GM12878 (cell line): Measurements from ENCODE around the gene GPC2. TPM values are rescaled to one million over a fixed set of nuclear protein-coding genes. Genes with fewer than 3 reads are reported as not detected.

ENCODE experiments used
- ATF7 ChIP-seq: fragments of 450-650 bp; IDR thresholded peaks from 2 replicates; pipeline ENCODE4 v1.6.1; 2016; ENCODE audit warnings: low read depth, mild to moderate bottlenecking
- BACH1 ChIP-seq: fragments of 450-650 bp; IDR thresholded peaks from 2 replicates; pipeline ENCODE4 v1.6.1; 2017; ENCODE audit warnings: mild to moderate bottlenecking, borderline replicate concordance
- BMI1 ChIP-seq: fragments of 450-650 bp; IDR thresholded peaks from 2 replicates; pipeline ENCODE4 v1.6.1; 2016; ENCODE audit warnings: mild to moderate bottlenecking, moderate library complexity, borderline replicate concordance
- CEBPB ChIP-seq, 2 experiments: fragments of 150-350 bp in 1 of 2; IDR thresholded peaks; 2 replicates each; pipeline ENCODE4 v1.6.1; 2012 to 2014; ENCODE audit warnings: low read depth in 2 of 2, low read length in 2 of 2, borderline replicate concordance in 1 of 2, inconsistent platforms in 1 of 2
- EED ChIP-seq: sonication (generic); IDR thresholded peaks from 2 replicates; pipeline ENCODE4 v1.6.1; 2016; ENCODE audit warnings: antibody characterized with exemption, low read depth
- IKZF1 ChIP-seq: fragments of 450-650 bp; conservative IDR thresholded peaks from 2 replicates; pipeline ENCODE4 v1.6.1; 2017; ENCODE audit warnings: antibody characterized with exemption, mild to moderate bottlenecking
- JUND ChIP-seq: IDR thresholded peaks from 2 replicates; pipeline ENCODE4 v1.6.1; 2012; ENCODE audit warnings: low read depth, mild to moderate bottlenecking, low read length, improper control_type of control experiment, moderate library complexity
- KLF5 ChIP-seq: fragments of 450-650 bp; IDR thresholded peaks from 2 replicates; pipeline ENCODE4 v1.6.1; 2014; ENCODE audit warnings: mild to moderate bottlenecking; ENCODE audit not compliant: partially characterized antibody
- MTA2 ChIP-seq: fragments of 450-650 bp; IDR thresholded peaks from 2 replicates; pipeline ENCODE4 v1.6.1; 2016; ENCODE audit warnings: low read depth, mild to moderate bottlenecking, moderate library complexity
- MYC ChIP-seq: IDR thresholded peaks from 2 replicates; pipeline ENCODE4 v1.6.1; 2011; ENCODE audit warnings: mild to moderate bottlenecking, low read length, moderate library complexity, inconsistent platforms; ENCODE audit not compliant: insufficient read depth, insufficient replicate concordance, insufficient read length, severe bottlenecking
- NR2F1 ChIP-seq: fragments of 450-650 bp; conservative IDR thresholded peaks from 2 replicates; pipeline ENCODE4 v1.6.1; 2017; ENCODE audit warnings: mild to moderate bottlenecking
- PAX5 ChIP-seq: IDR thresholded peaks from 2 replicates; pipeline ENCODE4 v1.6.1; 2011; ENCODE audit warnings: low read depth, low read length, borderline replicate concordance
- POU2F2 ChIP-seq: IDR thresholded peaks from 3 replicates; pipeline ENCODE4 v1.6.1; 2011; ENCODE audit warnings: low read depth, mild to moderate bottlenecking, low read length, borderline replicate concordance
- RCOR1 ChIP-seq: conservative IDR thresholded peaks from 2 replicates; pipeline ENCODE4 v1.6.1; 2012; ENCODE audit warnings: low read depth, low read length, improper control_type of control experiment
- SIN3A ChIP-seq: IDR thresholded peaks from 2 replicates; pipeline ENCODE4 v1.6.1; 2012; ENCODE audit warnings: low read depth, low read length, improper control_type of control experiment
- SP1 ChIP-seq: IDR thresholded peaks from one replicate; pipeline ENCODE4 v1.6.1; 2011; ENCODE audit warnings: low read depth, low read length
- SRF ChIP-seq, 2 experiments: IDR thresholded peaks; 2 replicates each; pipeline ENCODE4 v1.6.1; 2011; ENCODE audit warnings: low read depth in 2 of 2, low read length in 2 of 2, mild to moderate bottlenecking in 1 of 2, moderate library complexity in 1 of 2
- STAT1 ChIP-seq: fragments of 450-650 bp; conservative IDR thresholded peaks from 2 replicates; pipeline ENCODE4 v1.6.1; 2014; ENCODE audit warnings: antibody characterized with exemption, mild to moderate bottlenecking
- SUPT20H ChIP-seq: IDR thresholded peaks from 2 replicates; pipeline ENCODE4 v1.6.1; 2011; ENCODE audit warnings: low read depth, mild to moderate bottlenecking, low read length, moderate library complexity, borderline replicate concordance; ENCODE audit not compliant: control insufficient read depth
- TARDBP ChIP-seq: IDR thresholded peaks from 2 replicates; pipeline ENCODE4 v1.6.1; 2016; ENCODE audit warnings: borderline replicate concordance
- TBL1XR1 ChIP-seq: IDR thresholded peaks from 2 replicates; pipeline ENCODE4 v1.6.1; 2012; ENCODE audit warnings: low read depth, low read length, improper control_type of control experiment
- ZNF207 ChIP-seq: fragments of 450-650 bp; IDR thresholded peaks from 2 replicates; pipeline ENCODE4 v1.6.1; 2014; ENCODE audit warnings: antibody characterized with exemption, mild to moderate bottlenecking, borderline replicate concordance
- ZNF24 ChIP-seq: fragments of 450-650 bp; IDR thresholded peaks from 2 replicates; pipeline ENCODE4 v1.6.1; 2017; ENCODE audit warnings: antibody characterized with exemption, mild to moderate bottlenecking
- ZSCAN29 ChIP-seq: fragments of 450-650 bp; IDR thresholded peaks from 2 replicates; pipeline ENCODE4 v1.6.1; 2017; ENCODE audit warnings: mild to moderate bottlenecking, moderate library complexity
- polyA plus RNA-seq, 11 experiments: library from polyadenylated mRNA; depleted of rRNA in 4 of 11; unstranded in 6 of 11; stranded (reverse) in 5 of 11; fragments of >200 nt; fragmentation: Nextera tagmentation in 4 of 11; fragmentation: Illumina TruSeq in 1 of 11; extraction: Ambion mirVana in 4 of 11; extraction: Trizol in 1 of 11; gene quantifications; 1 replicate in 1 of 11; 2 replicates in 10 of 11; pipeline versions ENCODE4 v1.2.1 to v1.2.3, GENCODE V29; 2011 to 2016; ENCODE audit warnings: inconsistent platforms in 2 of 11, missing spikeins in 2 of 11, low read depth in 1 of 11
- total RNA-seq, 4 experiments: library from RNA; depleted of rRNA in 3 of 4; stranded (reverse); fragments of >200 nt in 3 of 4; fragmentation: Illumina TruSeq in 1 of 4; extraction: Trizol in 1 of 4; gene quantifications; 2 replicates each; pipeline versions ENCODE4 v1.2.1 to v1.2.3, GENCODE V29; 2013 to 2021
- TF ChIP-seq, protein P1 (sequence below): IDR thresholded peaks from 2 replicates; pipeline ENCODE4 v1.6.1; 2012; ENCODE audit warnings: improper control_type of control experiment, low read depth, low read length; ENCODE audit not compliant: insufficient replicate concordance
- TF ChIP-seq, protein P2 (sequence below): IDR thresholded peaks from 2 replicates; pipeline ENCODE4 v1.6.1; 2011; ENCODE audit warnings: borderline replicate concordance, low read depth, mild to moderate bottlenecking, moderate library complexity, low read length; ENCODE audit not compliant: insufficient read depth, poor library complexity, severe bottlenecking

The GPC2 gene
- total and polyA plus RNA-seq, 10 of the 15 experiments (the other 5 are each of a cell fraction or from before 2014, with no cell fraction given), result 0.19 to 6.3 (median 0.77) TPM

DNA sequence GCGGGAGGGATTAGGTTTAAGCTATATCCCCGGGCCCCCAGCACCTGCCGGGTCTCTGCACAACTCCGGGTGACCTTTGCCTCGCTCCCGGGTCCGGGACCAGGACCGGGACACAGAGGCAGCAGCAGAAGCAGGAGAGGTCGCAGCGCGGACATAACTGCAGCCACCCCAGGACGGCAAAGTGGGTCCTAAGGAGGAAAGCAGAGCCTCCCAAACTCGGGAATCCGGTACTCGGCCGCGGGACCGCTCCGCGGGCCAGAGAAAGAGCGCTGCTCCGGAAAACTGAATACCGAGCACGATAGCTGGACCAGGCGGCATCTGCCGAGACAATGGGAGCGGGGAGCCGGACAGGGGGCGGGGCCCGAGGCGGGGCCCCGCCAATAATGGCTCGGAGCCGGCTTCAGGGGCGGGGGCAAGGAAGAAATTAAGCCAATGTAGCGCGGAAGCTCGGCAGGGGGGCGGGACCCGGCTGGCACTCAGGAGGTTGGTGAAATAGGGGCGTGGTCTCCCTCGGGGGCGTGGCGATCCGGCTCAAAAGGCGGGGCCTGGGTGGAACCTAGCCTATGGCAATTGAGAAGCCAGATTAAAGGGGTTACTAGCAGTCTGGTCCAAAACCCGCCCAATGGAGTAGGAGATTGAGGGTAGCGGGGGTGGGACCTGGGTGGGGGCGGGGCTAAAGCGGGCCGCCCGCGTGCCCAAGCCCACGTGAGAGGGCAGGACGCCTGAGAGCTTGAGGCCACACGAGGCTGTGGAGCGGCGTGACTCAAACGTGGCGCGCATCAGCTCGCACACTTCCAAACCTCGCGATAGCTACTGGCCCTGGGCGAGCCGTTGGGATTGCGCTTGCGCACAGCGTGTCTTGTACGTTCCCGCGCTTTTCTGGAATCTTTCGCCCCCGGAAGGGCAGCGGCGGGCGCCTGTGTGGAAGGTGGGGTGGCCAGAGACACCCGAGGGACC is at the start of gene GPC2, which contains the start of gene STAG3 (continued):
- no peak for TF ChIP-seq SIN3A
- no peak for TF ChIP-seq POU2F2
- no peak for TF ChIP-seq ATF7
- TF ChIP-seq JUND, result no peak
- TF ChIP-seq MYC, result no peak
- no peak for TF ChIP-seq ZNF207
- TF ChIP-seq MTA2, result no peak
- TF ChIP-seq NR2F1, result no peak
- no peak for TF ChIP-seq BACH1
- TF ChIP-seq SUPT20H, result no peak
- TF ChIP-seq ZSCAN29, result no peak
- TF ChIP-seq PAX5, result no peak
- no peak for TF ChIP-seq BMI1
- TF ChIP-seq SRF (IDR thresholded peaks at IDR 0.05; ENCODE audit: low read depth in 2 of 2, low read length in 2 of 2), result no peak
- no peak for TF ChIP-seq EED
- no peak for TF ChIP-seq KLF5
- TF ChIP-seq TARDBP, result 0 out of 2 replicates have a peak, but pooled peaks have one; percentile 61
- TF ChIP-seq RCOR1, result no peak
- no peak for TF ChIP-seq CEBPB (IDR thresholded peaks at IDR 0.05; ENCODE audit: borderline replicate concordance in 1 of 2, low read depth in 2 of 2, low read length in 2 of 2)
- TF ChIP-seq SP1, result peak; percentile 54
- TF ChIP-seq, protein P1, sequence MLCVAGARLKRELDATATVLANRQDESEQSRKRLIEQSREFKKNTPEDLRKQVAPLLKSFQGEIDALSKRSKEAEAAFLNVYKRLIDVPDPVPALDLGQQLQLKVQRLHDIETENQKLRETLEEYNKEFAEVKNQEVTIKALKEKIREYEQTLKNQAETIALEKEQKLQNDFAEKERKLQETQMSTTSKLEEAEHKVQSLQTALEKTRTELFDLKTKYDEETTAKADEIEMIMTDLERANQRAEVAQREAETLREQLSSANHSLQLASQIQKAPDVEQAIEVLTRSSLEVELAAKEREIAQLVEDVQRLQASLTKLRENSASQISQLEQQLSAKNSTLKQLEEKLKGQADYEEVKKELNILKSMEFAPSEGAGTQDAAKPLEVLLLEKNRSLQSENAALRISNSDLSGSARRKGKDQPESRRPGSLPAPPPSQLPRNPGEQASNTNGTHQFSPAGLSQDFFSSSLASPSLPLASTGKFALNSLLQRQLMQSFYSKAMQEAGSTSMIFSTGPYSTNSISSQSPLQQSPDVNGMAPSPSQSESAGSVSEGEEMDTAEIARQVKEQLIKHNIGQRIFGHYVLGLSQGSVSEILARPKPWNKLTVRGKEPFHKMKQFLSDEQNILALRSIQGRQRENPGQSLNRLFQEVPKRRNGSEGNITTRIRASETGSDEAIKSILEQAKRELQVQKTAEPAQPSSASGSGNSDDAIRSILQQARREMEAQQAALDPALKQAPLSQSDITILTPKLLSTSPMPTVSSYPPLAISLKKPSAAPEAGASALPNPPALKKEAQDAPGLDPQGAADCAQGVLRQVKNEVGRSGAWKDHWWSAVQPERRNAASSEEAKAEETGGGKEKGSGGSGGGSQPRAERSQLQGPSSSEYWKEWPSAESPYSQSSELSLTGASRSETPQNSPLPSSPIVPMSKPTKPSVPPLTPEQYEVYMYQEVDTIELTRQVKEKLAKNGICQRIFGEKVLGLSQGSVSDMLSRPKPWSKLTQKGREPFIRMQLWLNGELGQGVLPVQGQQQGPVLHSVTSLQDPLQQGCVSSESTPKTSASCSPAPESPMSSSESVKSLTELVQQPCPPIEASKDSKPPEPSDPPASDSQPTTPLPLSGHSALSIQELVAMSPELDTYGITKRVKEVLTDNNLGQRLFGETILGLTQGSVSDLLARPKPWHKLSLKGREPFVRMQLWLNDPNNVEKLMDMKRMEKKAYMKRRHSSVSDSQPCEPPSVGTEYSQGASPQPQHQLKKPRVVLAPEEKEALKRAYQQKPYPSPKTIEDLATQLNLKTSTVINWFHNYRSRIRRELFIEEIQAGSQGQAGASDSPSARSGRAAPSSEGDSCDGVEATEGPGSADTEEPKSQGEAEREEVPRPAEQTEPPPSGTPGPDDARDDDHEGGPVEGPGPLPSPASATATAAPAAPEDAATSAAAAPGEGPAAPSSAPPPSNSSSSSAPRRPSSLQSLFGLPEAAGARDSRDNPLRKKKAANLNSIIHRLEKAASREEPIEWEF, result no peak
- no peak for TF ChIP-seq ZNF24
- TF ChIP-seq, protein P2, sequence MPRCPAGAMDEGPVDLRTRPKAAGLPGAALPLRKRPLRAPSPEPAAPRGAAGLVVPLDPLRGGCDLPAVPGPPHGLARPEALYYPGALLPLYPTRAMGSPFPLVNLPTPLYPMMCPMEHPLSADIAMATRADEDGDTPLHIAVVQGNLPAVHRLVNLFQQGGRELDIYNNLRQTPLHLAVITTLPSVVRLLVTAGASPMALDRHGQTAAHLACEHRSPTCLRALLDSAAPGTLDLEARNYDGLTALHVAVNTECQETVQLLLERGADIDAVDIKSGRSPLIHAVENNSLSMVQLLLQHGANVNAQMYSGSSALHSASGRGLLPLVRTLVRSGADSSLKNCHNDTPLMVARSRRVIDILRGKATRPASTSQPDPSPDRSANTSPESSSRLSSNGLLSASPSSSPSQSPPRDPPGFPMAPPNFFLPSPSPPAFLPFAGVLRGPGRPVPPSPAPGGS, result no peak
- no peak for TF ChIP-seq TBL1XR1
- no peak for TF ChIP-seq IKZF1
- no peak for TF ChIP-seq STAT1
